ENCODE measurements around the gene ADAR. TPM values are rescaled to one million over a fixed set of nuclear protein-coding genes. Genes with fewer than 3 reads are reported as not detected.

ADAR gene
- polyA plus RNA-seq, 1 donor (not counting 4 experiments of a cell fraction or from before 2014, with no cell fraction given), result 148 TPM

DNA sequence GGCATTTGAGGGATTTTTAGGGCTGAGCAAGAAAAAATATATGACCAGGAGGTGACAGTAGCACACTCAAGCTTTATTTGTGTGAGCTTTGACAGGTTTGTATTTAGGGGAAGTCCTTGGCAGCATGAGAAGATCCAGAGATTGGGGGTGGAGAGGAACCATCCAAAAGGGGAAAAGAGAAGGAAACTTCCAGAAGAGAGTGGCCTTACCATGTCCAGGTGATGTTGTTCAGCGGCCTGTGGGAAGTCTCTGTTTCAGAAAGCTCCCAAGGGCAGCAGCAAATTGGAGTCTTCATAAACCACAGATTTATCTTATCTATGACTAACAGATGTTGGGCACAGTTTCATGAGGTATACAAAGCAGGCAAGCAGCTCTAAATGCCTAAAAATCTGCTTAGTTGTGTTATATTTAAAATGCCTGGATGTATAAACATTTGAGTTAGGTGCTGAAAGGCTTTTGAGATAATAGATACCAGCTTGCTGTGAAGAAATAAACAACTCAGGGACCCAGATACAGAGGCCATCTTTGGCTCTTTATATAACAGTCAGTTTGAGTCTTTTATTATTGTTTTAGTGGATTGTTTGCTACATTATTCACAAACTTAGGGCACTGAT is 21.2 kb upstream of the ADAR start:
- Histone ChIP-seq H4K20me1 (ENCODE audit: control insufficient read depth, extremely low read depth, insufficient read depth, low read length) (no peaks in the 10 kb centered on the region), H3K4me2 (ENCODE audit: control insufficient read depth, extremely low read depth, insufficient read depth, low read depth, low read length) (no peak overlapping the region), H3K9me3 (ENCODE audit: control insufficient read depth, low read depth, low read length) (no peaks in the 10 kb centered on the region), H3K27ac (ENCODE audit: control insufficient read depth, insufficient read depth, low read length) (no peak overlapping the region), H3K9ac (ENCODE audit: control insufficient read depth, extremely low read depth, insufficient read depth, low read length) (no peak overlapping the region), H3K36me3 (ENCODE audit: control insufficient read depth in 2 of 2, extremely low read depth in 1 of 2, insufficient read depth in 2 of 2, low read length in 2 of 2) (no peaks in the 10 kb centered on the region), H3K4me3 (ENCODE audit: control insufficient read depth in 2 of 3, extremely low read depth in 1 of 3, insufficient read depth in 2 of 3, low read depth in 1 of 3, low read length in 3 of 3) (no peak overlapping the region), H3K27me3 (ENCODE audit: control insufficient read depth, extremely low read depth, insufficient read depth, low read length) (no peaks in the 10 kb centered on the region), H3K9me1 (ENCODE audit: control insufficient read depth, extremely low read depth, insufficient read depth, low read length) (no peaks in the 10 kb centered on the region), H3K79me2 (ENCODE audit: control insufficient read depth, insufficient read depth, low read length) (peaks cover 35% of the 10 kb centered on the region), H2AFZ (ENCODE audit: control insufficient read depth, low read length) (peak overlapping the region; percentile 28), H3K4me1 (ENCODE audit: control insufficient read depth, extremely low read depth, insufficient read depth, low read length) (peaks cover 12% of the 10 kb centered on the region)
- FAIRE-seq (no peak), DNase-seq (ENCODE audit: low read depth, low spot score) (no peak)
- dilution Hi-C loops (cut with MboI; ENCODE audit: extremely low pct_ligation_motif_present, low sequenced_read_pairs), result no loop called here
- TF ChIP-seq CTCF (optimal IDR thresholded peaks at IDR 0.05 in 1 of 3, IDR thresholded peaks at IDR 0.05 in 1 of 3, conservative IDR thresholded peaks at IDR 0.05 in 1 of 3; ENCODE audit: extremely low read depth in 1 of 3, insufficient read depth in 2 of 3, low read length in 3 of 3), result no peak
- TF ChIP-seq EZH2 (IDR thresholded peaks at IDR 0.05; ENCODE audit: low read length), result no peak

DNA sequence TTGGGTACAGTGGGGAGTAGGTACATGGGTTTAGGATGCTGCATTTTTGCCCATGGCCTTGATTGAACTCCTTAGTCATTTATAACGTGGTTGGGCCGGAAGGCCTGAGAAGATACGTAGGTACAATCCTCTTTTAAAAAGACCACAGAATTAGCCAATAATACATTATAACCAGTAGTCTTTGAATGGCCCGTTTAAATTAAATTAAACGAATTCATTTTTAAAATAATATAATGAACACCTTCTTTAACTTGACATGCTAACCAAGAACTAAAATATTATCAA is 20.1 kb upstream of the ADAR start:
- no peak for FAIRE-seq
- DNase-seq (ENCODE audit: low read depth, low spot score), result no peak
- Histone ChIP-seq H3K4me3 (ENCODE audit: control insufficient read depth in 2 of 3, extremely low read depth in 1 of 3, insufficient read depth in 2 of 3, low read depth in 1 of 3, low read length in 3 of 3) (peak overlapping the region; percentile 84 to 88 (median 88)), H3K9me1 (ENCODE audit: control insufficient read depth, extremely low read depth, insufficient read depth, low read length) (no peaks in the 10 kb centered on the region), H3K36me3 (ENCODE audit: control insufficient read depth in 2 of 2, extremely low read depth in 1 of 2, insufficient read depth in 2 of 2, low read length in 2 of 2) (no peaks in the 10 kb centered on the region), H3K79me2 (ENCODE audit: control insufficient read depth, insufficient read depth, low read length) (peaks cover 46% of the 10 kb centered on the region), H3K27ac (ENCODE audit: control insufficient read depth, insufficient read depth, low read length) (peak overlapping the region; percentile 92), H3K9ac (ENCODE audit: control insufficient read depth, extremely low read depth, insufficient read depth, low read length) (peak overlapping the region; percentile 89), H3K4me2 (ENCODE audit: control insufficient read depth, extremely low read depth, insufficient read depth, low read depth, low read length) (peak overlapping the region; percentile 93), H3K9me3 (ENCODE audit: control insufficient read depth, low read depth, low read length) (no peaks in the 10 kb centered on the region), H3K4me1 (ENCODE audit: control insufficient read depth, extremely low read depth, insufficient read depth, low read length) (peaks cover 16% of the 10 kb centered on the region), H2AFZ (ENCODE audit: control insufficient read depth, low read length) (peak overlapping the region; percentile 98), H4K20me1 (ENCODE audit: control insufficient read depth, extremely low read depth, insufficient read depth, low read length) (no peaks in the 10 kb centered on the region), H3K27me3 (ENCODE audit: control insufficient read depth, extremely low read depth, insufficient read depth, low read length) (no peaks in the 10 kb centered on the region)
- TF ChIP-seq CTCF (optimal IDR thresholded peaks at IDR 0.05 in 1 of 3, IDR thresholded peaks at IDR 0.05 in 1 of 3, conservative IDR thresholded peaks at IDR 0.05 in 1 of 3; ENCODE audit: extremely low read depth in 1 of 3, insufficient read depth in 2 of 3, low read length in 3 of 3), result no peak
- TF ChIP-seq EZH2 (IDR thresholded peaks at IDR 0.05; ENCODE audit: low read length), result no peak
- dilution Hi-C loops (cut with MboI; ENCODE audit: extremely low pct_ligation_motif_present, low sequenced_read_pairs), result no loop called here
